HEK293T (cell line): ENCODE data around the gene CGNL1.

Source experiments
- BHLHE40 ChIP-seq: fragments of 450-650 bp; IDR thresholded peaks from 2 replicates; pipeline ENCODE4 v1.6.1; 2016; ENCODE audit warnings: mild to moderate bottlenecking, moderate library complexity, borderline replicate concordance
- FOXK2 ChIP-seq: fragments of 450-650 bp; IDR thresholded peaks from 2 replicates; pipeline ENCODE4 v1.6.1; 2016; ENCODE audit warnings: mild to moderate bottlenecking
- FOXM1 ChIP-seq: fragments of 450-650 bp; IDR thresholded peaks from 2 replicates; pipeline ENCODE4 v1.6.1; 2017; ENCODE audit warnings: mild to moderate bottlenecking, borderline replicate concordance

GRCh38 chr15:57367556-57367955, 8.7 kb upstream of the CGNL1 start:
- TF ChIP-seq FOXM1 (no peak), FOXK2 (no peak), BHLHE40 (no peak)
